Mucosa of rectum (tissue), 2 donors: ENCODE data around the gene TMEM213.

Experiments
- H3K27ac ChIP-seq, 2 donors: one replicate each; pipeline ENCODE4 v1.7.0; 2013; ENCODE audit warnings: inconsistent platforms in 2 of 2, low read depth in 2 of 2, low read length in 2 of 2
- H3K27me3 ChIP-seq, 2 donors: one replicate each; pipeline ENCODE4 v1.7.0; 2013; ENCODE audit warnings: low read length in 2 of 2; ENCODE audit not compliant: control insufficient read depth in 2 of 2, insufficient read depth in 2 of 2
- H3K36me3 ChIP-seq, 2 donors: one replicate each; pipeline ENCODE4 v1.7.0; 2013; ENCODE audit warnings: low read length in 2 of 2; ENCODE audit not compliant: control insufficient read depth in 2 of 2, insufficient read depth in 2 of 2
- H3K4me1 ChIP-seq, 2 donors: one replicate each; pipeline ENCODE4 v1.7.0; 2013; ENCODE audit warnings: low read length in 2 of 2, mild to moderate bottlenecking in 1 of 2; ENCODE audit not compliant: control insufficient read depth in 2 of 2, insufficient read depth in 2 of 2
- H3K4me3 ChIP-seq, 2 donors: one replicate each; pipeline ENCODE4 v1.7.0; 2013; ENCODE audit warnings: low read length in 2 of 2
- H3K9ac ChIP-seq, 2 donors: one replicate each; pipeline ENCODE4 v1.7.0; 2013; ENCODE audit warnings: low read length in 2 of 2, low read depth in 1 of 2, mild to moderate bottlenecking in 1 of 2
- H3K9me3 ChIP-seq, 2 donors: one replicate each; pipeline ENCODE4 v1.7.0; 2013; ENCODE audit warnings: low read length in 2 of 2; ENCODE audit not compliant: control insufficient read depth in 2 of 2
- donor health status: healthy.
- donor health status: Normal muscosa, but diverticular disease.

Gene TMEM213

DNA sequence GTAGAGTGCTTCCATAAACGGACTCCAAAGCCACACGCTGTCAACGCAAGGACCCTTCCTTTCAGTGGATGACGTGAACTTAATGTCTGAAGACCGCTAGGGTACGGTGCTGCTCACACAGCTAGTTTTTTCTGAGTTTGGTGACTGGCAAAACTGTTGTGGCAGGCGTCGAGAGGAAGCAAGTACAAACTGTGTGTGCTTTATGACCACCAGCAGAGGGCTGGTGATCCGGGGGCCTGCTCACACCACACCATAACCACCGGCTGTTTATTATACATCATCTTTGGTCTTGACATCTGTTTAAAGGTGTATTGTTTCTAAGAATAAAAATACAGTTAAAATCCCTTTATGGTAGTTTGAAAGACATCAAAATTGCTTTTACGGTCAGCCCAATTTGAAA, 37.3 kb downstream of the TMEM213 start:
- Histone ChIP-seq H3K9me3 (no peaks in the 10 kb centered on the region), H3K36me3 (no peaks in the 10 kb centered on the region), H3K9ac (no peak overlapping the region), H3K4me3 (no peak overlapping the region), H3K27ac (no peak overlapping the region), H3K4me1 (no peaks in the 10 kb centered on the region), H3K27me3 (no peaks in the 10 kb centered on the region)

DNA sequence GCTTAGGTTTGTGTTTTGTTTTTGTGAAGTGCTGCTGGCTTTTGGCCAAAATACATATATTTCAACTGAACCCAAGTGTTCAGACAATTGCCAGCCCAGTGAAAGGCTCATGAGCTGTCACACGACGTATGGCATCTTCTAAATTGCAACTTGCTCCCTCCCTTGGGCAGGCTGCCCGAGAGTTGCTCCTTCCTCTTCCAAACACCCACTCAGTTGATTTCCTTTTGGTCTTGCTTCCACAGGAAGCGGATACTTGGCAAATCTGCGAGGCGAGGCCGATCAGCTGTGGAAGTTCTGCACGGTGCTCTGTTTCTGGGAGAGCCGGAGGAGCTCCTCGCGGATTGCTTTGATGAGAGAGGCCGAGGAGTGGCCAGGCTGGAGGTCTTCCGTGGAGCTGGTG, 39.8 kb downstream of the TMEM213 start:
- Histone ChIP-seq H3K36me3 (no peaks in the 10 kb centered on the region), H3K9me3 (no peaks in the 10 kb centered on the region), H3K27ac (no peak overlapping the region), H3K27me3 (no peaks in the 10 kb centered on the region), H3K4me3 (no peak overlapping the region), H3K9ac (no peak overlapping the region), H3K4me1 (no peaks in the 10 kb centered on the region)

DNA sequence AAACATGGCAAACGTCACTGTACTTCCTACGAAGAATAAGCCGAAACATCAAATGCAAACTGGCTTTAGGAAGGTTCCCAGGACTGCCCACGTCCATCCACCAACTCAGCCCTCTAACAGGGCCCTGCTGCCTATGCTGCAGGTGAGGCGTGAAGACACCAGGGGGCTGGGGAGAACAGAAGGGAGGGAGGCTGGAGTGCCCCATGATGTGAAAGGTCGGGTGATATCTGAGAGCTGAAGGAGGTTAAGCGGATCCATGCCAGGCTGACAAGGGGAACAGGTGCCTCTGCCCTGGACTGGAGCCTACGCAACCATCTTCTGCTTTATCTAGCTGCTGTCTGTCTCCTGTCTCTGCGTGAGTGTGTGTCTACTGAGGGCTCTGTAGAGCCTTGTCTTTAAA, 40.4 kb downstream of the TMEM213 start:
- no peaks in the 10 kb centered on the region for H3K27me3 ChIP-seq
- H3K9ac ChIP-seq = no peak overlapping the region
- no peak overlapping the region for H3K4me3 ChIP-seq
- H3K27ac ChIP-seq = no peak overlapping the region
- H3K9me3 ChIP-seq = no peaks in the 10 kb centered on the region
- no peaks in the 10 kb centered on the region for H3K36me3 ChIP-seq
- H3K4me1 ChIP-seq = no peaks in the 10 kb centered on the region

DNA sequence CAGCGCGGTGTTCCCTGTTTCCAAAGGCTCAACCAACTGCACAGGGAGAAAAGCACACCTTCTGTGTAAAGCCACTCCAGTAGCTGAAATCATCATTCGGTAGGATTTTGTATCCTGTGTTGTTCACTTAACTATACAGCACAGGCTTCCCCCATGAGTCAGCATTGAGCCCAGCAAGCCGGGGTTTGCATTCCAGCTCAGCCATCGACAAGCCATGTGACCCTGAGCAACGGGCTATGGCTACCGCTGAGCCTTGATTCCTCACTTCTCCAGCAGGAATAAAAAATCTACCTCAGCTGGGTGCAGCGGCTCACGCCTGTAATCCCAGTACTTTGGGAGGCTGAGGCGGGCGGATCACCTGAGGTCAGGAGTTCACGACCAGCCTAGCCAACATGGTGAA, 44.3 kb downstream of the TMEM213 start:
- H3K4me3 ChIP-seq = no peak overlapping the region
- no peaks in the 10 kb centered on the region for H3K9me3 ChIP-seq
- no peak overlapping the region for H3K27ac ChIP-seq
- no peaks in the 10 kb centered on the region for H3K27me3 ChIP-seq
- H3K36me3 ChIP-seq = no peaks in the 10 kb centered on the region
- no peak overlapping the region for H3K9ac ChIP-seq
- H3K4me1 ChIP-seq = no peaks in the 10 kb centered on the region

DNA sequence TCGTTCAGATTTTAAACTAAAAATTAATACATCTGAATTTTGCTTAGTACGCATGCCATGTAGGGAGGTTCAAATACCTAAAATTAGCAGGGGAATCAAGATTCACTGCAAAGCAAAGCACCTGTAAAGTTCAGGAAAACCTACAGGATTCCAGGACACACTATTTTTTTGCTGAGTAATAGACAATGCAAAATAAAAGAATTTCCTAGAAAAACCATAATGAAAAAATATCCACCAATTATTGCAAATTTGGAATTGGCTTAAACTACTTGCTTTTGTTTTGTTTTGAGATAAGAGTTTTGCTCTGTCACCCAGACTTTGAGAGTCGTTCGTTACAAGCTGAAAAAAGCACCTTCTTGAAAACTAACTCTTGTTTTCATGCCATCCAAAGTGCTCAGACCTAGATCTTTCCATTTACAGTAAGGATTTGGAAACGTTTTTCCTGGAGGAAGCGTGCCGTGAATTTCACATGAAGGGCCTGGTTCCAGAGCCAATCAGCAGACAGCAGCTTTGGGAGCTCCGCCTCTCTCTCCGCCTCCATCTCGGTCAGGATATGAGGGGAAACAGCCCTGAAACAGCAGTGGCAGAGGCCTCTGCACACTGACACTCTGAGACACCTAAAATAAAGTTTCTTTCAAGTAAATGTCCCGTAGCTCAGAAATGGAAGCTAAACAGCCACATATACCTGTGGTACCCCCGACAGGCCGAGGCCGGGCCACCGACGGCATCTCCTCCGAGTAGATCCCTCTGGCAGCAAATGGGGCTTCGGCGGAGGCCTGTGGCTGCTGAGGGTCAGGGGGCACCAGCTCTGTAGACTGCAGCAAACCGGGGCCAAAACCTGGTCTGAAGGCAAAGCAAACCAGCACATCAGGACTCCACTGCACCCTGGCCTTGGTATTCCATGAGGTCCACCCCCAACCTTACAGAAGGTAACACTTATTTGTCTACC, 46.1 kb downstream of the TMEM213 start:
- Histone ChIP-seq H3K27ac (no peak overlapping the region), H3K27me3 (no peaks in the 10 kb centered on the region), H3K9ac (no peak overlapping the region), H3K4me3 (no peak overlapping the region), H3K36me3 (no peaks in the 10 kb centered on the region), H3K4me1 (no peaks in the 10 kb centered on the region), H3K9me3 (no peaks in the 10 kb centered on the region)

DNA sequence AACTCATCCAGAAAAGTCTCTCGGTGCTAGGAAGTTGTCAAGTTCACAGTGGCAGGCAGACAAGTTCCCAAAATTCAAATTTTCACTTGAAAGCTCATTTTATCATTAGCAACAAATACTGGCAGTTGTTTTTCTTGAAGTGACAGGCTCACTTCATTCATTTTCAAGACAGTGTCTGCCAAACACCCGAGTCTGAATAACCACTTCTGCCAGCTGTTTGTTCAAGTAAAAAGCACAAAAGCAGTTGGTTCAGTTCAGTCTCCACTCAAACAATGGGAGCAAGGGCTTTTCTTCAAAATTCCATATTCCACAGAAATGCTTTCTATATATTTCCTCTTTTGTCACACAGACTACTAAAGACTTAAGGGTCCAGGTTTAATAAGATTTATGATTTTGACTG, 47.9 kb downstream of the TMEM213 start:
- H3K36me3 ChIP-seq = no peaks in the 10 kb centered on the region
- H3K27ac ChIP-seq = no peak overlapping the region
- no peaks in the 10 kb centered on the region for H3K9me3 ChIP-seq
- no peaks in the 10 kb centered on the region for H3K4me1 ChIP-seq
- H3K9ac ChIP-seq = no peak overlapping the region
- no peaks in the 10 kb centered on the region for H3K27me3 ChIP-seq
- no peak overlapping the region for H3K4me3 ChIP-seq

DNA sequence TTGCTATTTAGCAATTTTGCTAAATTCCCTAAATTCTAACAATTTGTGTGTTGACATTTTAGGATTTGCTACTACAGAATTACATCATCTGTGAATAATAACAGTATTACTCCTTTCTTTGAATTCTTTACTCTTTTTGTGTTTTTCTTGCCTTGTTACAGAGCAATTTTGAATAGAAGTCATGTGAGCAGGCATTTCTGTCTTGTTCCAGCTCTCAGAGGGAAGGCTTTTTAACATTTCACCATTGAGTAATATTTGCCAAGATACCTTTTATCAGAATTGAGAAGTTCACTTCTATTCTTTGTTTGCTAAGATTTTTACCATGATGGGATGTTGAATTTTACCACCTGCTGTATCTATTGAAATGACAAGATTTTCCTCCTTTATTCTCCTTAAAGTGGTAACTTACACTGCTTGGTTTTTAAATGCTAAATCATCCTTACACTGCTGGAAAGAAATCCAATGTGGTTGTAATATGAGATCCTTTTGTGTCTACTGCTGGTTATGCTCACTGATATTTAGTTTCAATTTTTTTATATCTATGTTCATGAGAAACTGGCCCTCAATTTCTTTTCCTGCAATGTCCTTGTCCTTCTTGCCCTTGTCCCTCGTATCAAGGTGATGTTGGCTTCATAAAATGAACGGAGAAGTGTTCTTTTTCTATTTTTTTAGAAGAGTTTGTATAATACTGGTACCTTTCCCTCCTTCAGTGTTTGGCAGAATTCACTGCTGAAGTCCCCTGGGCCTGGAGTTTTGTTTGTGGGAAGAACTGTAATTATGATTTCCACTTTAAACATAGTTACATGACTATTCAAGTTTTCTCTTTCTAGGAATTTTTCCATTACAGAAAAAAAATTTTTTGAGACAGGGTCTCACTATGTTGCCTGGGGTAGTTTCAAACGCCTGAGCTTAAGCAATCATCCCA, 50.5 kb downstream of the TMEM213 start:
- Histone ChIP-seq H3K4me1 (no peaks in the 10 kb centered on the region), H3K9ac (no peak overlapping the region), H3K27ac (no peak overlapping the region), H3K4me3 (no peak overlapping the region), H3K27me3 (no peaks in the 10 kb centered on the region), H3K9me3 (no peaks in the 10 kb centered on the region), H3K36me3 (no peaks in the 10 kb centered on the region)

DNA sequence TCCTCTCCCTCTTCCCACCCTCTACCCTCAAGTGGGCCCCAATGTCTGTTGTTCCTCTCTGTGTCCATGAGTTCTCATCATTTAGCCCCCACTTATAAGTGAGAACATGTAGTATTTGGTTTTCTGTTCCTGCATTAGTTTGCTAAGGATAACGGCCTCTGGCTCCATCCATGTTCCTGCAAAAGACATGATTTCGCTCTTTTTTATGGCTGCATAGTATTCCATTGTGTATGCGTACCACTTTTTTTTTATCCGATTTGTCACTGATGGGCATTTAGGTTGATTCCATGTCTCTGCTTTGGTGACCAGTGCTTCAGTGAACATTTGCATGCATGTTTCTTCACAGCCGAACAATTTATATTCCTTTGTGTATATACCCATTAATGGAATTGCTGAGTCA, 51.9 kb downstream of the TMEM213 start:
- Histone ChIP-seq H3K4me1 (no peaks in the 10 kb centered on the region), H3K4me3 (no peak overlapping the region), H3K27me3 (no peaks in the 10 kb centered on the region), H3K27ac (no peak overlapping the region), H3K9me3 (no peaks in the 10 kb centered on the region), H3K36me3 (no peaks in the 10 kb centered on the region), H3K9ac (no peak overlapping the region)

DNA sequence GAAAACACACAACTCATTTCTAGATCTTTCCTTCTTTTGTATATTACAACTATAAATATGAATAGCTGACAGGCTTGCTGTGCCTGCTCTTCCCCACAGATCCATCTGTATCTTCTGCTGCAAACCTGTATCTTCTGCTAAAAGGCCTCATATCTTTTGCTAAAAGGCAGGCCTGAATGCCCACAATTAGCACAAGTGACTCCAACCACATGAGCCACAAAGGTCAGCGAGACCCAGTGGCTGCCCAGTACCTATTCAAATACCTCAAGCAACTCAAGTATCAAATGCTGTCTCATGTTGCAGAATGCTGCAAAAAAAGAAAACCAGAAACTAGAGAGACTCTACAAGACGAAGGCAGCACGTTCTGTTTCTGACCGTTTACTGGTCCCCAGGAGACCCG, 54.7 kb downstream of the TMEM213 start:
- Histone ChIP-seq H3K4me1 (no peaks in the 10 kb centered on the region), H3K9ac (no peak overlapping the region), H3K27ac (no peak overlapping the region), H3K36me3 (no peaks in the 10 kb centered on the region), H3K9me3 (no peaks in the 10 kb centered on the region), H3K4me3 (no peak overlapping the region), H3K27me3 (no peaks in the 10 kb centered on the region)

DNA sequence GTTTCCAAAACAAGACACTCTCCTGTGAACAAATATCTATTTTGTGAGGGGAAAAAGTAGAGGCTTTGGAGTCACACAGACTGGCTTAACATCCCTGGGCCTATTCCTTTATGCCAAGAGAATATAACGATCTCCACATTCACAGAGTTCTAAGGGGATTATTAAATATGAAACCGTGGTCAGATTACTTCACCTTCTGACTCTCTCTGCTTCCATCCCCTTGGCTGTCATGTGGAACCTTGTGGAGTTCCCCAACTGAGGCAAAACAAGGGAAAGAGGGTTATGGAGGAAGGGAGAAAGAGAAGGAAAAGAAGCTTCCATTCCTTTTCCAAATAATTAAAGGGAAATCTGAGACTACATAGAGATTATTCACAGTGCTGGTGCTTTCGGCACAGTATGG, 55.7 kb downstream of the TMEM213 start:
- no peaks in the 10 kb centered on the region for H3K9me3 ChIP-seq
- H3K27me3 ChIP-seq = no peaks in the 10 kb centered on the region
- H3K27ac ChIP-seq = no peak overlapping the region
- no peak overlapping the region for H3K4me3 ChIP-seq
- no peaks in the 10 kb centered on the region for H3K4me1 ChIP-seq
- no peaks in the 10 kb centered on the region for H3K36me3 ChIP-seq
- no peak overlapping the region for H3K9ac ChIP-seq
